Endothelial cell of umbilical vein (primary cell): ENCODE results near the gene PARN. TPM values are rescaled to one million over a fixed set of nuclear protein-coding genes. Genes with fewer than 3 reads are reported as not detected.

ENCODE experiments used
- BruUV-seq: library from RNA; stranded (reverse); fragments of 400-500 nt; replicated peaks from 2 replicates; lab custom pipeline; 2021; lab: Mats Ljungman, UMichigan
- CTCF ChIA-PET: fragments of 300-600, 350-600 bp; sonication (Branson Sonifier 250); formaldehyde crosslinking; loops from one replicate; lab custom pipeline; 2021; ENCODE audit warnings: antibody characterized with exemption, inconsistent platforms; lab: Charles Lee
- POLR2A ChIA-PET: fragments of 300-600, 350-600 bp; sonication (Branson Sonifier 250); formaldehyde crosslinking; loops from one replicate; lab custom pipeline; 2021; ENCODE audit warnings: antibody characterized with exemption, inconsistent platforms; lab: Charles Lee
- DNase-seq: peaks from one replicate; pipeline ENCODE4 v3.0.0-alpha.2; 2011; ENCODE audit warnings: low read depth, low spot score
- FAIRE-seq: peaks from 2 replicates; lab custom pipeline; 2011; peaks lifted over from hg19 to GRCh38; lab: Jason Lieb, UNC
- H2AFZ ChIP-seq: 2 replicates; pipeline ENCODE4 v1.6.0; 2012; ENCODE audit warnings: low read depth, low read length, control low read depth, inconsistent platforms
- H3K27ac ChIP-seq: 2 replicates; pipeline ENCODE4 v1.5.1; 2011; ENCODE audit warnings: low read depth, mild to moderate bottlenecking, control low read depth, low read length, moderate library complexity; ENCODE audit not compliant: insufficient read depth
- H3K27me3 ChIP-seq, 2 experiments: 2 replicates each; pipeline versions ENCODE4 v1.6.0 to v1.6.1; 2011; ENCODE audit warnings: low read length in 2 of 2, mixed read lengths in 1 of 2; ENCODE audit not compliant: control insufficient read depth in 2 of 2, insufficient read depth in 2 of 2
- H3K36me3 ChIP-seq, 2 experiments: 2 replicates in 1 of 2; 3 replicates in 1 of 2; pipeline ENCODE4 v1.5.1; 2011; ENCODE audit warnings: low read length in 2 of 2, mild to moderate bottlenecking in 1 of 2, moderate library complexity in 1 of 2; ENCODE audit not compliant: control insufficient read depth in 2 of 2, insufficient read depth in 2 of 2; ENCODE audit errors: extremely low read depth in 1 of 2
- H3K4me1 ChIP-seq: 3 replicates; pipeline ENCODE4 v1.5.1; 2011; ENCODE audit warnings: mild to moderate bottlenecking, low read length; ENCODE audit not compliant: control insufficient read depth, insufficient read depth; ENCODE audit errors: extremely low read depth
- H3K4me2 ChIP-seq: 2 replicates; pipeline ENCODE4 v1.6.1; 2011; ENCODE audit warnings: low read length, control low read depth, mixed read lengths; ENCODE audit not compliant: insufficient read depth
- H3K4me3 ChIP-seq, 3 experiments: fragments of 200-600 bp in 1 of 3; sonication (generic), shearing (Covaris generic) in 1 of 3; replicated peaks in 1 of 3; 2 replicates each; pipeline ENCODE4 v1.5.1; 2011 to 2016; ENCODE audit warnings: control low read depth in 3 of 3, low read length in 3 of 3, mild to moderate bottlenecking in 2 of 3, inconsistent platforms in 1 of 3, low read depth in 1 of 3, moderate library complexity in 1 of 3; ENCODE audit not compliant: insufficient read depth in 1 of 3
- H3K79me2 ChIP-seq: 2 replicates; pipeline ENCODE4 v1.6.0; 2012; ENCODE audit warnings: low read length, inconsistent platforms; ENCODE audit not compliant: control insufficient read depth, insufficient read depth
- H3K9ac ChIP-seq: replicated peaks from 2 replicates; pipeline ENCODE3; 2011; ENCODE audit warnings: low read length, control low read depth; ENCODE audit not compliant: insufficient read depth; ENCODE audit errors: extremely low read depth
- H3K9me1 ChIP-seq: replicated peaks from 3 replicates; pipeline ENCODE4 v1.6.0; 2011; ENCODE audit warnings: mild to moderate bottlenecking, low read length; ENCODE audit not compliant: control insufficient read depth, insufficient read depth; ENCODE audit errors: extremely low read depth
- H3K9me3 ChIP-seq: replicated peaks from 2 replicates; pipeline ENCODE4 v1.5.1; 2012; ENCODE audit warnings: low read length, inconsistent platforms; ENCODE audit not compliant: control insufficient read depth, insufficient read depth
- H4K20me1 ChIP-seq: replicated peaks from 2 replicates; pipeline ENCODE3; 2011; ENCODE audit warnings: mild to moderate bottlenecking, low read length; ENCODE audit not compliant: control insufficient read depth, insufficient read depth; ENCODE audit errors: extremely low read depth
- EZH2 ChIP-seq: IDR thresholded peaks from 2 replicates; pipeline ENCODE4 v1.6.1; 2012; ENCODE audit warnings: borderline replicate concordance, low read depth, mild to moderate bottlenecking, moderate library complexity, low read length, inconsistent platforms; ENCODE audit not compliant: severe bottlenecking
- FOS ChIP-seq: IDR thresholded peaks from 2 replicates; pipeline ENCODE4 v1.6.1; 2011; ENCODE audit warnings: mild to moderate bottlenecking, low read length, moderate library complexity, borderline replicate concordance; ENCODE audit not compliant: insufficient read depth
- GATA2 ChIP-seq: IDR thresholded peaks from 2 replicates; pipeline ENCODE4 v1.7.0; 2011; ENCODE audit warnings: low read depth, mild to moderate bottlenecking, moderate library complexity, mixed read lengths, low read length; ENCODE audit not compliant: insufficient read length, insufficient read depth
- JUN ChIP-seq: IDR thresholded peaks from 2 replicates; pipeline ENCODE4 v1.6.1; 2011; ENCODE audit warnings: borderline replicate concordance, low read depth; ENCODE audit not compliant: insufficient read length, insufficient read depth
- MYC ChIP-seq: IDR thresholded peaks from one replicate; pipeline ENCODE4 v1.6.1; 2011; ENCODE audit warnings: mild to moderate bottlenecking, low read depth, low read length
- POLR2A ChIP-seq: IDR thresholded peaks from 2 replicates; pipeline ENCODE4 v1.6.1; 2012; ENCODE audit warnings: low read depth, mild to moderate bottlenecking, control low read depth, low read length
- POLR2AphosphoS5 ChIP-seq: IDR thresholded peaks from 2 replicates; pipeline ENCODE4 v1.6.1; 2012; ENCODE audit warnings: low read depth, mild to moderate bottlenecking, control low read depth, low read length, moderate library complexity; ENCODE audit not compliant: insufficient read depth
- dilution Hi-C: fragments of 300-500 bp; cut with MboI; formaldehyde crosslinking; loops from one replicate; pipeline ENCODE4 v1.15.0; 2019; ENCODE audit warnings: low sequenced_read_pairs; ENCODE audit not compliant: extremely low pct_ligation_motif_present
- intact Hi-C: fragments of 100-400 bp; cut with micrococcal nuclease; formaldehyde crosslinking; loops from one replicate; pipeline ENCODE4 v1.10.0; 2022
- polyA plus RNA-seq, 4 experiments: library from polyadenylated mRNA; depleted of rRNA in 3 of 4; stranded (reverse) in 3 of 4; unstranded in 1 of 4; fragments of >200 nt; gene quantifications; 2 replicates each; pipeline versions ENCODE4 v1.2.1 to v1.2.3, GENCODE V29; 2011 to 2012; ENCODE audit warnings: missing spikeins in 1 of 4
- total RNA-seq: library from RNA; stranded (reverse); gene quantifications from 2 replicates; pipeline ENCODE4 v1.2.3, GENCODE V29; 2021
- TF ChIP-seq, protein P1 (sequence below): IDR thresholded peaks from 2 replicates; pipeline ENCODE4 v1.6.1; 2011; ENCODE audit not compliant: insufficient read depth, insufficient read length
- TF ChIP-seq, protein P2 (sequence below), 2 donors: IDR thresholded peaks; 1 replicate in 1 of 2; 2 replicates in 1 of 2; pipeline ENCODE4 v1.5.1; 2011; ENCODE audit warnings: low read length in 2 of 2, mild to moderate bottlenecking in 2 of 2, moderate library complexity in 2 of 2, control low read depth in 1 of 2, inconsistent platforms in 1 of 2, low read depth in 1 of 2; ENCODE audit not compliant: insufficient read depth in 1 of 2; ENCODE audit errors: extremely low read depth in 1 of 2

Gene PARN
- total and polyA plus RNA-seq, 2 donors (not counting 3 experiments of a cell fraction or from before 2014, with no cell fraction given): 16.9 to 24.6 TPM

DNA sequence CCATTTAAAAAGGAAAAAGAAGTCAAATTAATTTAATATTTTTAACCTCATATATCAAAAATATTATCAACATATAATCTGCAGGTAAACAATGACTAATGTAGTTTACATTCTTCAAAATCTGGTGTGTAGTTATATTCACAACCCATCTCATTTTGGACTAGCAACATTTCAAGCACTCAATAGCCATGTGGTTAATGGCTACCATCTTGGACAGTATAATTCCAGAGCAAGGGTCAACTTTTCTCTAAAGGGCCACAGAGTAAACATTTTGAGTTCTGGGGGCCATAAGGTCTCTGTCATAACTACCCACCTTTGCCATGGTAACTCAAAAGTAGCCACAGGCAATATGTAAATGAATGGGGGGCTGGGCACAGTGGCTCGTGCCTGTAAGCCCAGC lies 153.9 kb downstream of the PARN start:
- H2AFZ ChIP-seq: no peak overlapping the region
- H3K36me3 ChIP-seq: no peaks in the 10 kb centered on the region
- no peaks in the 10 kb centered on the region for H3K9me3 ChIP-seq
- DNase-seq (no peak), FAIRE-seq (no peak)
- H3K4me1 ChIP-seq: no peaks in the 10 kb centered on the region
- ChIA-PET CTCF (no interaction called here), POLR2A (no interaction called here)
- H3K9me1 ChIP-seq: no peaks in the 10 kb centered on the region
- H3K79me2 ChIP-seq: no peaks in the 10 kb centered on the region
- no peaks in the 10 kb centered on the region for H4K20me1 ChIP-seq
- no peak overlapping the region for H3K4me2 ChIP-seq
- H3K27me3 ChIP-seq: no peaks in the 10 kb centered on the region
- no peak overlapping the region for H3K9ac ChIP-seq
- H3K4me3 ChIP-seq: no peak overlapping the region
- no peak overlapping the region for H3K27ac ChIP-seq
- TF ChIP-seq GATA2 (no peak), POLR2AphosphoS5 (no peak), FOS (no peak), POLR2A (no peak), JUN (no peak), EZH2 (no peak), MYC (no peak)
- TF ChIP-seq, protein P1, sequence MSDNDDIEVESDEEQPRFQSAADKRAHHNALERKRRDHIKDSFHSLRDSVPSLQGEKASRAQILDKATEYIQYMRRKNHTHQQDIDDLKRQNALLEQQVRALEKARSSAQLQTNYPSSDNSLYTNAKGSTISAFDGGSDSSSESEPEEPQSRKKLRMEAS: no peak
- TF ChIP-seq, protein P2, sequence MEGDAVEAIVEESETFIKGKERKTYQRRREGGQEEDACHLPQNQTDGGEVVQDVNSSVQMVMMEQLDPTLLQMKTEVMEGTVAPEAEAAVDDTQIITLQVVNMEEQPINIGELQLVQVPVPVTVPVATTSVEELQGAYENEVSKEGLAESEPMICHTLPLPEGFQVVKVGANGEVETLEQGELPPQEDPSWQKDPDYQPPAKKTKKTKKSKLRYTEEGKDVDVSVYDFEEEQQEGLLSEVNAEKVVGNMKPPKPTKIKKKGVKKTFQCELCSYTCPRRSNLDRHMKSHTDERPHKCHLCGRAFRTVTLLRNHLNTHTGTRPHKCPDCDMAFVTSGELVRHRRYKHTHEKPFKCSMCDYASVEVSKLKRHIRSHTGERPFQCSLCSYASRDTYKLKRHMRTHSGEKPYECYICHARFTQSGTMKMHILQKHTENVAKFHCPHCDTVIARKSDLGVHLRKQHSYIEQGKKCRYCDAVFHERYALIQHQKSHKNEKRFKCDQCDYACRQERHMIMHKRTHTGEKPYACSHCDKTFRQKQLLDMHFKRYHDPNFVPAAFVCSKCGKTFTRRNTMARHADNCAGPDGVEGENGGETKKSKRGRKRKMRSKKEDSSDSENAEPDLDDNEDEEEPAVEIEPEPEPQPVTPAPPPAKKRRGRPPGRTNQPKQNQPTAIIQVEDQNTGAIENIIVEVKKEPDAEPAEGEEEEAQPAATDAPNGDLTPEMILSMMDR (IDR thresholded peaks at IDR 0.05; ENCODE audit: extremely low read depth in 1 of 2, insufficient read depth in 1 of 2, low read depth in 1 of 2, low read length in 2 of 2): no peak
- BruUV-seq: no TSS peak
- intact Hi-C loops: no loop called here
- dilution Hi-C loops: no loop called here
